ENCODE data around the gene PPP2R2B.

PPP2R2B gene

DNA sequence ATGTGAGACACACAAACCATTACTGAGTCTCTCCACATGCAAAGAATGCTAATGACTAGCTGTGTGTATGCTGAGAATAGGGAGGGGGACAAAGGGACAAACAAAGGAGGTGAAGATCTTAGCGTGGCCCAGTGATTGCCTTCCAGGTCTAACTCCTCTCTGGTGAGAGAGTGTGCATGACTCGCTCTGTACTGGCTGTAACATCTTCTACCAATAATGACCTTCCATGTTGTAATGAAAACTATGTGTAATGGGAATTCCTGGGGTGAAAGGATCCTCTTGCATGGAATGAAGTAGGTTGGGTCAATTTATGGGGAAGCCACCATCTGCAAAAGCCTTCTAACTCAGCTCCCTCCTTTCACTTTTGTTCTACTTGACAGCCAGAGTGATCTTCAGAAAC, 338.1 kb downstream of the PPP2R2B start:
- no peak for DNase-seq

DNA sequence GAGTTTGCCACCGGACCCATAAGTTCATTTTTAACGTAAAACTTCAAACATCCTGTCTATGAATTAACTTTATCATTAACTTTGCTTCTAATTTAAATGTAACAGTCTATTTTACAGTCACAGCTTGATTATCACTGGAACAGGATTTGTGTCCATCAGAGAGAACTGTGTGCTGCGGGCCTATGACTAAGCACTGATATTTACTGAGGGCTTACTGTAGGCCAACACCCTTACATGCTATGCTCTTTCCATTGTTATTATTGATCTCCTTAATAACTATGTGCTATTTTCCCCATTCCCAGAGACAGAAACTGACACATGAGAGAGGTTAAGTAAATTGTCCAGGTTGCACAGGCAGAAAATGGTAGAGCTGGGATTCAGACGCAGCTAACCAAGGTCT, 338.6 kb downstream of the PPP2R2B start:
- DNase-seq, result no peak

DNA sequence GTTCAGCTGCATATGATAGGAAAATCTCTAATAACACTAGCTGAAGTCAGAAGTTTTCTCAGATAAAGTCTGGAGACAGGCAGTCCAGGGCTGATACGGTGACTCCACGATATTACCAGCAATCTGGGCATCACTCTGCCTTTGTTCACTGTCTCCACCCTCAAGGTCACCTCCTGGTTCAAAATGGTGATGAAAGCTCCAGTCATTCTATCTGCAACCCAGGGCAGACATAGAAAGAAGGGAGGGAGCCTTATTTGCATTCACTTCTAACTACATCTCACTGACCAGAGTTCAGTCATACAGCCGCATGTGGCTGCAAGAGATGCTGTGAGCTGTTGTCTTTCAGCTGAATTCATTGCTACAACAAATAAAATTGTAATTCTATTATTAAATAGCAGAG, 340.1 kb downstream of the PPP2R2B start:
- DNase-seq, result no peak

DNA sequence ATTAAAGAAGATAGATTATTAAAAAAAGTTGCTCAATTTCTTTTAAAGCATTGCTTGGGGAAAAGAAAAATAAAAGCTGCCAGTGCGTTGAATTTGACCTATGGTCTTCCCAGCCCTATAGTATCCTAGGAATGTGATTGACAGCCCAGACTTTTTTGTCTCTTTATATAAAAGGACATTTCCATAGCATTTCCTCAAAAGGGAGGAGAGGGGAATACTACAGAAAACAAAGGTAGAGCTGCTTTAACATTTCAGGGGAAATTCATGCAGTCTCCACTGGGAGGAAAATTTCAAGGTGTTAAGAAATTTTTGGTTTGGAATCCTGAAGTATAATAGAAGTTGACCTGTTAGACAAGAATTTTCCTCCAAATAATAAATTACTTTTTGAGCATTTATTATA, 344.7 kb downstream of the PPP2R2B start:
- no peak for DNase-seq

DNA sequence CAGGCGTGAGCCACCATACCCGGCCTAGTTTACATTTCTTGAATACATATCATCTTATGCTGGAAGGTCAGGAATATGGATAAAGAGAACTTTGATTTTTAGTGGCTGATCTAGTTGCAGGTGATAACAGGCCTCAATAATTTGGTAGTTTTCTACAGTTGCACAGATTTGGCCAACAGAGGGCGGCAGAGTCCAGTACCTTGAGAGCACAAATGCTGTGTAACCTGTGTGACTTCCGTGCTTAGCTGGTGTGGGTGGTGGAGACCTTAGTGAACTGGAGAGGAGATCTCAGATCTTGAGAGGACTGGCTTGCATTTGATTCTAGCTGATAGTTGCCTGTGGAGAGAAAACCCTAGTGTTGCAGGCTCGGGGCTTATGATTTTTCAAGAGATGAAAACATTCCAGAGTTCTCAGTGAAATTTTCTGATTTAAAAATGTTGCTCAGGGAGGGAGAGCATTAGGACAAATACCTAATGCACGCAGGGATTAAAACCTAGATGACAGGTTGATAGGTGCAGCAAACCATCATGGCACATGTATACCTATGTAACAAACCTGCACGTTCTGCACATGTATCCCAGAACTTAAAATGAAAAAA, 345.2 kb downstream of the PPP2R2B start:
- DNase-seq, result peak; percentile 54

Measured in fibroblast of skin of scalp (primary cell).